H1 (cell line): ENCODE measurements around the gene MYLIP. TPM values are rescaled to one million over a fixed set of nuclear protein-coding genes. Genes with fewer than 3 reads are reported as not detected.

ENCODE experiments used
- SIN3A ChIP-seq, 2 experiments: IDR thresholded peaks in 1 of 2; conservative IDR thresholded peaks in 1 of 2; 2 replicates each; pipeline ENCODE4 v1.6.1; 2011 to 2012; ENCODE audit warnings: low read length in 2 of 2, improper control_type of control experiment in 1 of 2, low read depth in 1 of 2, mild to moderate bottlenecking in 1 of 2
- SP2 ChIP-seq: IDR thresholded peaks from 2 replicates; pipeline ENCODE4 v1.6.1; 2012; ENCODE audit warnings: mild to moderate bottlenecking, low read length, inconsistent platforms
- polyA plus RNA-seq, 7 experiments: library from polyadenylated mRNA; depleted of rRNA in 3 of 7; stranded (reverse) in 5 of 7; unstranded in 2 of 7; fragments of >200 nt in 5 of 7; fragments of 200-250 nt in 2 of 7; gene quantifications; 1 replicate in 5 of 7; 2 replicates in 1 of 7; 4 replicates in 1 of 7; pipeline versions ENCODE4 v1.2.1 to v1.2.3, GENCODE V29; 2011 to 2013; ENCODE audit warnings: missing spikeins in 2 of 7, mixed read lengths in 2 of 7
- total RNA-seq: library from RNA; stranded (reverse); fragmentation: NEBNext Ultra II Directional; extraction: Animal tissue kit (Norgen Biotek cat#: 25700); gene quantifications from 2 replicates; pipeline ENCODE4 v1.2.1, GENCODE V29; 2021
- TF ChIP-seq, protein P1 (sequence below), 3 experiments: IDR thresholded peaks; 1 replicate in 2 of 3; 2 replicates in 1 of 3; pipeline versions ENCODE4 v1.5.1 to v1.6.1; 2011; ENCODE audit warnings: low read length in 3 of 3, mild to moderate bottlenecking in 3 of 3, inconsistent platforms in 2 of 3, low read depth in 1 of 3, moderate library complexity in 1 of 3; ENCODE audit not compliant: insufficient read depth in 1 of 3; ENCODE audit errors: control extremely low read depth in 1 of 3

Gene MYLIP
- total and polyA plus RNA-seq, 2 of the 8 experiments (the other 6 are each of a cell fraction or from before 2014, with no cell fraction given) = 21.1 to 26.9 TPM

GRCh38 chr6:16082361-16082760 is 46.5 kb upstream of the MYLIP start (continued):
- TF ChIP-seq, protein P1, sequence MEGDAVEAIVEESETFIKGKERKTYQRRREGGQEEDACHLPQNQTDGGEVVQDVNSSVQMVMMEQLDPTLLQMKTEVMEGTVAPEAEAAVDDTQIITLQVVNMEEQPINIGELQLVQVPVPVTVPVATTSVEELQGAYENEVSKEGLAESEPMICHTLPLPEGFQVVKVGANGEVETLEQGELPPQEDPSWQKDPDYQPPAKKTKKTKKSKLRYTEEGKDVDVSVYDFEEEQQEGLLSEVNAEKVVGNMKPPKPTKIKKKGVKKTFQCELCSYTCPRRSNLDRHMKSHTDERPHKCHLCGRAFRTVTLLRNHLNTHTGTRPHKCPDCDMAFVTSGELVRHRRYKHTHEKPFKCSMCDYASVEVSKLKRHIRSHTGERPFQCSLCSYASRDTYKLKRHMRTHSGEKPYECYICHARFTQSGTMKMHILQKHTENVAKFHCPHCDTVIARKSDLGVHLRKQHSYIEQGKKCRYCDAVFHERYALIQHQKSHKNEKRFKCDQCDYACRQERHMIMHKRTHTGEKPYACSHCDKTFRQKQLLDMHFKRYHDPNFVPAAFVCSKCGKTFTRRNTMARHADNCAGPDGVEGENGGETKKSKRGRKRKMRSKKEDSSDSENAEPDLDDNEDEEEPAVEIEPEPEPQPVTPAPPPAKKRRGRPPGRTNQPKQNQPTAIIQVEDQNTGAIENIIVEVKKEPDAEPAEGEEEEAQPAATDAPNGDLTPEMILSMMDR (IDR thresholded peaks at IDR 0.05; ENCODE audit: control extremely low read depth in 1 of 3, insufficient read depth in 1 of 3, low read depth in 1 of 3, low read length in 3 of 3) = no peak
- TF ChIP-seq SP2 = no peak
- no peak for TF ChIP-seq SIN3A (conservative IDR thresholded peaks at IDR 0.05 in 1 of 2, IDR thresholded peaks at IDR 0.05 in 1 of 2; ENCODE audit: low read depth in 1 of 2, low read length in 2 of 2)
